Liver (tissue), 9 donors: Measurements from ENCODE around the gene SCGB1D1. TPM values are rescaled to one million over a fixed set of nuclear protein-coding genes. Genes with fewer than 3 reads are reported as not detected.

Experiments
- DNase-seq: peaks from one replicate; pipeline ENCODE4 v3.0.0-alpha.2; 2017; ENCODE audit warnings: low spot score
- H3K27ac ChIP-seq, 2 donors: one replicate each; pipeline ENCODE4 v1.7.0; 2013; ENCODE audit warnings: inconsistent platforms in 2 of 2, low read length in 2 of 2, control low read depth in 1 of 2, low read depth in 1 of 2, mild to moderate bottlenecking in 1 of 2
- H3K27me3 ChIP-seq, 4 donors: one replicate each; pipeline versions ENCODE4 v1.6.1 to v1.7.0; 2013; ENCODE audit warnings: low read length in 3 of 4, inconsistent platforms in 1 of 4, mild to moderate bottlenecking in 1 of 4, moderate library complexity in 1 of 4; ENCODE audit not compliant: control insufficient read depth in 4 of 4, insufficient read depth in 4 of 4
- H3K36me3 ChIP-seq, 4 donors: one replicate each; pipeline versions ENCODE4 v1.6.1 to v1.7.0; 2013; ENCODE audit warnings: low read length in 3 of 4, mild to moderate bottlenecking in 3 of 4, low read depth in 1 of 4, moderate library complexity in 1 of 4; ENCODE audit not compliant: control insufficient read depth in 4 of 4, insufficient read depth in 3 of 4
- H3K4me1 ChIP-seq, 4 donors: one replicate each; pipeline versions ENCODE4 v1.6.1 to v1.7.0; 2013; ENCODE audit warnings: low read length in 3 of 4, mild to moderate bottlenecking in 3 of 4, moderate library complexity in 1 of 4; ENCODE audit not compliant: control insufficient read depth in 4 of 4, insufficient read depth in 4 of 4
- H3K4me3 ChIP-seq, 3 donors: one replicate each; pipeline versions ENCODE4 v1.6.1 to v1.7.0; 2013; ENCODE audit warnings: low read length in 3 of 3, control low read depth in 1 of 3, low read depth in 1 of 3, mild to moderate bottlenecking in 1 of 3
- H3K9ac ChIP-seq, 2 donors: one replicate each; pipeline ENCODE4 v1.7.0; 2013; ENCODE audit warnings: low read length in 2 of 2, mild to moderate bottlenecking in 2 of 2, moderate library complexity in 2 of 2, control low read depth in 1 of 2, low read depth in 1 of 2
- H3K9me3 ChIP-seq, 4 donors: one replicate each; pipeline versions ENCODE4 v1.6.1 to v1.7.0; 2013; ENCODE audit warnings: low read length in 3 of 4; ENCODE audit not compliant: control insufficient read depth in 4 of 4
- FOXA1 ChIP-seq: IDR thresholded peaks from 2 replicates; pipeline ENCODE4 v1.6.1; 2016; ENCODE audit warnings: antibody characterized with exemption
- FOXA2 ChIP-seq: IDR thresholded peaks from 2 replicates; pipeline ENCODE4 v1.6.1; 2016; ENCODE audit warnings: antibody characterized with exemption
- NR2F2 ChIP-seq: IDR thresholded peaks from 2 replicates; pipeline ENCODE4 v1.6.1; 2016; ENCODE audit warnings: antibody characterized with exemption
- RAD21 ChIP-seq, 2 donors: IDR thresholded peaks; 2 replicates each; pipeline ENCODE4 v1.6.1; 2016; ENCODE audit warnings: antibody characterized with exemption in 2 of 2, mild to moderate bottlenecking in 2 of 2
- YY1 ChIP-seq: IDR thresholded peaks from 2 replicates; pipeline ENCODE4 v1.6.1; 2016; ENCODE audit warnings: antibody characterized with exemption, mild to moderate bottlenecking
- ZBTB33 ChIP-seq: IDR thresholded peaks from 2 replicates; pipeline ENCODE4 v1.6.1; 2016; ENCODE audit warnings: antibody characterized with exemption
- WGBS: extraction: QIAGEN DNeasy Blood & Tissue Kit; methylation state at CpG from one replicate; pipeline ENCODE4 v1.1.7; 2013; 5-methylcytosine and 5-hydroxymethylcytosine counted together
- polyA plus RNA-seq, 2 donors: library from polyadenylated mRNA; stranded (reverse) in 1 of 2; unstranded in 1 of 2; fragments of 200-250 nt in 1 of 2; fragments of >200 nt in 1 of 2; fragmentation: Nextera tagmentation in 1 of 2; extraction: Ambion mirVana in 1 of 2; gene quantifications; one replicate each; pipeline versions ENCODE4 v1.2.1 to v1.2.3, GENCODE V29; 2013 to 2015
- total RNA-seq, 2 donors: library from RNA; depleted of rRNA; stranded (reverse); fragments of >200 nt; gene quantifications; one replicate each; pipeline ENCODE4 v1.2.3, GENCODE V29; 2014
- TF ChIP-seq, protein P1 (sequence below): IDR thresholded peaks from 2 replicates; pipeline ENCODE4 v1.6.1; 2016; ENCODE audit warnings: antibody characterized with exemption, mild to moderate bottlenecking
- donor health status: healthy.
- donor health status: healthy.
- donor health status: healthy.
- donor health status: healthy.
- donor health status: healthy.

SCGB1D1 gene, protein sequence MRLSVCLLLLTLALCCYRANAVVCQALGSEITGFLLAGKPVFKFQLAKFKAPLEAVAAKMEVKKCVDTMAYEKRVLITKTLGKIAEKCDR
- total RNA-seq (not detected), polyA plus RNA-seq (not detected)

DNA sequence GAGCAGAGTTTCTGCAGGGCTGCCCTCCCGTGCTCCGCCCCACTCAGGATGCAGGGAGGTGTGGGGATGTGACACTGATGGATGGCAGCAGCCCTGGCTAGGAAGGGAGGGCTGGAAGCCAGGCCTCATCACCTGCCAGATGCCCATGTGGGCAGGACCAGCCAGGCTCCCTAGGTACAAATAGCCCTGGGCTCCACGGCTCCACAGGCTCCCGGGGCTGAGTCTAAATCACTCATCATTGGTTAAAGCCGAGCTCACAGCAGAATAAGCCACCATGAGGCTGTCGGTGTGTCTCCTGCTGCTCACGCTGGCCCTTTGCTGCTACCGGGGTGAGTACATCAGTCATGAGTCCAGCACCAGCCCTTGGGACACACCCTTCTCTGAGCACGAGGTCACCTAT, at the start of gene SCGB1D1:
TSS of gene SCGB1D1 (plus strand) at position 206 of the 400 bp plus-strand sequence. CDS start at position 275, 69 bp downstream.
- WGBS, result 64% methylated on average over 9 of the region's 9 CpGs
- Histone ChIP-seq H3K27me3 (peaks cover 0 to 3% (median under 1%) of the 10 kb centered on the region in 4 donors), H3K4me3 (no peak within 1 kb of the TSS)

DNA sequence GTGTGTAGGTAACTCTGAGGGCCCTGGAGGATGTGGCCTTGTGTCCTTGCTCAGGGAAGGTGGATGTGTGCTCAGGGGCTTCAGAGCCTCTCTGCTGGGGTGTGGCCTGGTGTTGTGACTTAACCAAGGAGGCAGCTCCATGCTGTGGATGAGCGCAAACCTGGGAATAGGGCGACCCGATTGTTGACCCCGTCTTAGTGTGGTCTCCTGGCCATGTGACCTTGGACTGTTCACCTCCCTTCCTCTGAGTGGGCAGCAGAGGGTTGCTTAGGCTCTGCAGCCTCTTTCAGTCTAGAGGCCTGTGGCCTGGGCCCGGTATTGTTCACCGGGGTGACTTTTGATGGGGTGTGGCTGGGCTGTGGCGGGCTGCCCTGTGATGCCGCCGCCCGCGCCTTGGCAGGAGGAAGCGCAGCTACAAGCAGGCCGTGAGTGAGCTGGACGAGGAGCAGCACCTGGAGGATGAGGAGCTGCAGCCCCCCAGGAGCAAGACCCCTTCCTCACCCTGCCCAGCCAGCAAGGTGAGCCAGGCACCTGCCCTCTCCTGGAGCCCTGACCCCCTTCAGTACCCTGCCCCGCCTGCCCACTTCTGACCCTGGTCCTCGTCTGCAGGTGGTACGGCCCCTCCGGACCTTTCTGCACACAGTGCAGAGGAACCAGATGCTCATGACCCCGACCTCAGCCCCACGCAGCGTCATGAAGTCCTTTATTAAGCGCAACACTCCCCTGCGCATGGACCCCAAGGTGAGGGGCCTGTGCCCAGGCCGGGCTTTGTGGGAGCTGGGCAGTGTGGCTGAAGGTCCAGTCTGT, 49.5 kb upstream of the SCGB1D1 start:
- Histone ChIP-seq H3K4me1 (no peaks in the 10 kb centered on the region), H3K4me3 (no peak overlapping the region), H3K27me3 (no peaks in the 10 kb centered on the region), H3K9me3 (no peaks in the 10 kb centered on the region), H3K27ac (no peak overlapping the region), H3K36me3 (peaks cover 7 to 17% (median 10%) of the 10 kb centered on the region in 4 donors), H3K9ac (no peak overlapping the region)
- 97% methylated on average over 24 of the region's 24 CpGs for WGBS
- TF ChIP-seq, protein P1, sequence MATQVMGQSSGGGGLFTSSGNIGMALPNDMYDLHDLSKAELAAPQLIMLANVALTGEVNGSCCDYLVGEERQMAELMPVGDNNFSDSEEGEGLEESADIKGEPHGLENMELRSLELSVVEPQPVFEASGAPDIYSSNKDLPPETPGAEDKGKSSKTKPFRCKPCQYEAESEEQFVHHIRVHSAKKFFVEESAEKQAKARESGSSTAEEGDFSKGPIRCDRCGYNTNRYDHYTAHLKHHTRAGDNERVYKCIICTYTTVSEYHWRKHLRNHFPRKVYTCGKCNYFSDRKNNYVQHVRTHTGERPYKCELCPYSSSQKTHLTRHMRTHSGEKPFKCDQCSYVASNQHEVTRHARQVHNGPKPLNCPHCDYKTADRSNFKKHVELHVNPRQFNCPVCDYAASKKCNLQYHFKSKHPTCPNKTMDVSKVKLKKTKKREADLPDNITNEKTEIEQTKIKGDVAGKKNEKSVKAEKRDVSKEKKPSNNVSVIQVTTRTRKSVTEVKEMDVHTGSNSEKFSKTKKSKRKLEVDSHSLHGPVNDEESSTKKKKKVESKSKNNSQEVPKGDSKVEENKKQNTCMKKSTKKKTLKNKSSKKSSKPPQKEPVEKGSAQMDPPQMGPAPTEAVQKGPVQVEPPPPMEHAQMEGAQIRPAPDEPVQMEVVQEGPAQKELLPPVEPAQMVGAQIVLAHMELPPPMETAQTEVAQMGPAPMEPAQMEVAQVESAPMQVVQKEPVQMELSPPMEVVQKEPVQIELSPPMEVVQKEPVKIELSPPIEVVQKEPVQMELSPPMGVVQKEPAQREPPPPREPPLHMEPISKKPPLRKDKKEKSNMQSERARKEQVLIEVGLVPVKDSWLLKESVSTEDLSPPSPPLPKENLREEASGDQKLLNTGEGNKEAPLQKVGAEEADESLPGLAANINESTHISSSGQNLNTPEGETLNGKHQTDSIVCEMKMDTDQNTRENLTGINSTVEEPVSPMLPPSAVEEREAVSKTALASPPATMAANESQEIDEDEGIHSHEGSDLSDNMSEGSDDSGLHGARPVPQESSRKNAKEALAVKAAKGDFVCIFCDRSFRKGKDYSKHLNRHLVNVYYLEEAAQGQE, result no peak
- TF ChIP-seq RAD21 (IDR thresholded peaks at IDR 0.05), result no peak
- DNase-seq, result peak; percentile 19

More for the DNA sequence above, at the start of gene SCGB1D1:
- Histone ChIP-seq H3K4me1 (no peaks in the 10 kb centered on the region), H3K9me3 (no peaks in the 10 kb centered on the region), H3K36me3 (no peaks in the 10 kb centered on the region), H3K9ac (no peak within 1 kb of the TSS), H3K27ac (no peak within 1 kb of the TSS)
- TF ChIP-seq NR2F2, result no peak
- DNase-seq, result no peak

- peak; percentile 28 for DNase-seq
- no peaks in the 10 kb centered on the region for H3K4me1 ChIP-seq
- WGBS, result 90% methylated on average over 22 of the region's 22 CpGs
- H3K4me3 ChIP-seq, result no peak overlapping the region
- peaks cover 9 to 22% (median 12%) of the 10 kb centered on the region in 4 donors for H3K36me3 ChIP-seq
- no peaks in the 10 kb centered on the region for H3K27me3 ChIP-seq
- no peak overlapping the region for H3K27ac ChIP-seq
- H3K9me3 ChIP-seq, result no peaks in the 10 kb centered on the region
- TF ChIP-seq FOXA2 (no peak), FOXA1 (no peak), YY1 (no peak), ZBTB33 (no peak)
- H3K9ac ChIP-seq, result no peak overlapping the region
Observed at GRCh38 chr11:62141111-62142042, 48.6 kb upstream of the SCGB1D1 start.
